ENCODE measurements around the gene RPE. TPM values are rescaled to one million over a fixed set of nuclear protein-coding genes. Genes with fewer than 3 reads are reported as not detected.

The RPE gene
- total RNA-seq, 1 experiment from 2014 or later, result 67.8 TPM

GRCh38 chr2:209969692-209970091, 32.7 kb upstream of the RPE start:
- no peak overlapping the region for H3K18ac ChIP-seq (ENCODE audit: insufficient read length, low read depth, low read length)
- H3K79me2 ChIP-seq (ENCODE audit: insufficient read depth, low read length), result no peaks in the 10 kb centered on the region
- no peak overlapping the region for H4K91ac ChIP-seq (ENCODE audit: insufficient read length, low read depth, low read length)
- H3K27ac ChIP-seq (ENCODE audit: insufficient read length, low read depth, low read length), result no peak overlapping the region
- Mint-ChIP-seq H3K27ac (no peak overlapping the region), H3K4me3 (no peak overlapping the region), H3K4me1 (no peaks in the 10 kb centered on the region), H3K9me3 (no peaks in the 10 kb centered on the region), H3K36me3 (ENCODE audit: insufficient read depth in 1 of 3, low read depth in 3 of 3) (no peaks in the 10 kb centered on the region), H3K27me3 (ENCODE audit: low read depth) (peaks cover 13% of the 10 kb centered on the region)
- no peak overlapping the region for H2BK120ac ChIP-seq (ENCODE audit: low read depth, low read length, poor library complexity, severe bottlenecking)
- H2AK5ac ChIP-seq (ENCODE audit: insufficient read length, low read length), result no peak overlapping the region
- no peaks in the 10 kb centered on the region for H3K23me2 ChIP-seq (ENCODE audit: insufficient read length, low read depth, low read length, poor library complexity, severe bottlenecking)
- no peaks in the 10 kb centered on the region for H3K79me1 ChIP-seq (ENCODE audit: insufficient read depth, low read depth, low read length, poor library complexity, severe bottlenecking)
- H3K23ac ChIP-seq (ENCODE audit: insufficient read length, low read depth, low read length), result no peak overlapping the region
- H3K4me2 ChIP-seq (ENCODE audit: insufficient read depth, insufficient read length, low read length), result no peak overlapping the region
- H3K9me3 ChIP-seq (ENCODE audit: control insufficient read depth, low read depth, low read length), result no peaks in the 10 kb centered on the region
- no peak overlapping the region for H2BK20ac ChIP-seq (ENCODE audit: low read depth, low read length, poor library complexity, severe bottlenecking)
- H4K5ac ChIP-seq (ENCODE audit: insufficient read length, low read depth, low read length), result no peak overlapping the region
- no peak overlapping the region for H2AFZ ChIP-seq (ENCODE audit: low read length)
- no peaks in the 10 kb centered on the region for H4K20me1 ChIP-seq (ENCODE audit: control insufficient read depth, insufficient read depth, insufficient read length)
- H3K9ac ChIP-seq (ENCODE audit: extremely low read depth, insufficient read length, low read length), result no peak overlapping the region
- no peak overlapping the region for H2BK5ac ChIP-seq (ENCODE audit: insufficient read length, low read length)
- DNase-seq, result no peak
- no peak for TF ChIP-seq CTCF (conservative IDR thresholded peaks at IDR 0.05)
- no peaks in the 10 kb centered on the region; the same call in 1 of the 2 replicates for H3K27me3 ChIP-seq (ENCODE audit: insufficient read depth, low read length)
- H3K56ac ChIP-seq (ENCODE audit: insufficient read length, low read depth, low read length), result no peak overlapping the region
- H3K14ac ChIP-seq (ENCODE audit: insufficient read depth, low read length), result no peak overlapping the region
- no peaks in the 10 kb centered on the region for H3K4me1 ChIP-seq (ENCODE audit: insufficient read depth, low read length)
- no peak overlapping the region for H4K8ac ChIP-seq (replicated peaks; ENCODE audit: insufficient read length, low read depth, low read length)
- no peak overlapping the region for H3K4ac ChIP-seq (ENCODE audit: low read depth, low read length)
- no CpG with 5 or more reads among the region's 4 CpGs for WGBS (ENCODE audit: extremely low coverage, insufficient read length, low lambda C conversion rate)
- no peak overlapping the region for H2BK12ac ChIP-seq (ENCODE audit: insufficient read length, low read depth, low read length)
- no peak overlapping the region for H2BK15ac ChIP-seq (ENCODE audit: low read depth, low read length)
- no peak overlapping the region for H3T11ph ChIP-seq (ENCODE audit: low read length)

Data from H9 (cell line).